HepG2 (cell line): ENCODE measurements around the gene CBX2. TPM values are rescaled to one million over a fixed set of nuclear protein-coding genes. Genes with fewer than 3 reads are reported as not detected.

ENCODE experiments used
- ARID2 ChIP-seq: sonication (generic); formaldehyde crosslinking; IDR thresholded peaks from 2 replicates; pipeline ENCODE4 v1.8.1; 2022; ENCODE audit warnings: mild to moderate bottlenecking, missing genetic modification reagents, borderline replicate concordance
- ATF1 ChIP-seq: IDR thresholded peaks from 2 replicates; pipeline ENCODE4 v1.6.1; 2016; ENCODE audit warnings: mild to moderate bottlenecking, control low read depth
- FOXA1 ChIP-seq, 2 experiments: fragments of 450-650 bp in 1 of 2; sonication (generic) in 1 of 2; formaldehyde crosslinking in 1 of 2; IDR thresholded peaks; 2 replicates each; pipeline versions ENCODE4 v1.4.0 to v1.6.1; 2016 to 2020; ENCODE audit warnings: missing genetic modification reagents in 1 of 2
- FOXM1 ChIP-seq: sonication (generic); formaldehyde crosslinking; IDR thresholded peaks from 2 replicates; pipeline ENCODE4 v1.5.0; 2020; ENCODE audit warnings: missing genetic modification reagents
- GTF2F1 ChIP-seq: fragments of 150-350 bp; IDR thresholded peaks from 2 replicates; pipeline ENCODE4 v1.6.1; 2014; ENCODE audit warnings: low read length
- HDAC1 ChIP-seq: sonication (generic); formaldehyde crosslinking; IDR thresholded peaks from 2 replicates; pipeline ENCODE4 v1.5.1; 2020; ENCODE audit warnings: mild to moderate bottlenecking, missing genetic modification reagents
- HOXA3 ChIP-seq: sonication (generic); formaldehyde crosslinking; IDR thresholded peaks from 2 replicates; pipeline ENCODE4 v1.5.0; 2020; ENCODE audit warnings: missing genetic modification reagents
- ISX ChIP-seq: sonication (generic); formaldehyde crosslinking; conservative IDR thresholded peaks from 2 replicates; pipeline ENCODE4 v1.5.0; 2020; ENCODE audit warnings: missing genetic modification reagents
- MATR3 ChIP-seq: sonication (generic); formaldehyde crosslinking; IDR thresholded peaks from 2 replicates; pipeline ENCODE4 v1.4.0; 2020; ENCODE audit warnings: missing genetic modification reagents
- MBD4 ChIP-seq: IDR thresholded peaks from 2 replicates; pipeline ENCODE4 v1.6.1; 2012; ENCODE audit warnings: low read length, inconsistent platforms, borderline replicate concordance
- MXI1 ChIP-seq: IDR thresholded peaks from 3 replicates; pipeline ENCODE4 v1.6.1; 2012; ENCODE audit warnings: low read depth, low read length, inconsistent platforms, borderline replicate concordance
- RAD21 ChIP-seq: fragments of 450-650 bp; formaldehyde crosslinking; IDR thresholded peaks from 2 replicates; pipeline ENCODE4 v1.5.0; 2020; ENCODE audit warnings: mild to moderate bottlenecking
- RAD51 ChIP-seq: fragments of 450-650 bp; IDR thresholded peaks from 2 replicates; pipeline ENCODE4 v1.6.1; 2016; ENCODE audit warnings: borderline replicate concordance
- ZBTB20 ChIP-seq: sonication (generic); formaldehyde crosslinking; IDR thresholded peaks from 2 replicates; pipeline ENCODE4 v1.8.1; 2023; ENCODE audit warnings: missing genetic modification reagents, low read depth, mild to moderate bottlenecking, borderline replicate concordance
- ZBTB42 ChIP-seq: sonication (generic); formaldehyde crosslinking; IDR thresholded peaks from 2 replicates; pipeline ENCODE4 v1.5.0; 2020; ENCODE audit warnings: mild to moderate bottlenecking, missing genetic modification reagents
- ZNF460 ChIP-seq: sonication (generic); formaldehyde crosslinking; IDR thresholded peaks from 2 replicates; pipeline ENCODE4 v1.5.1; 2020; ENCODE audit warnings: missing genetic modification reagents, mild to moderate bottlenecking, borderline replicate concordance
- ZNF501 ChIP-seq: sonication (generic); formaldehyde crosslinking; IDR thresholded peaks from 2 replicates; pipeline ENCODE4 v1.5.1; 2020; ENCODE audit warnings: mild to moderate bottlenecking, moderate library complexity, missing genetic modification reagents
- ZNF572 ChIP-seq: sonication (generic); formaldehyde crosslinking; IDR thresholded peaks from 2 replicates; pipeline ENCODE4 v1.5.1; 2020; ENCODE audit warnings: mild to moderate bottlenecking, missing genetic modification reagents
- ZNF615 ChIP-seq: sonication (generic); formaldehyde crosslinking; IDR thresholded peaks from 2 replicates; pipeline ENCODE4 v1.5.0; 2020; ENCODE audit warnings: mild to moderate bottlenecking, missing genetic modification reagents, borderline replicate concordance
- ZNF724P ChIP-seq: sonication (generic); formaldehyde crosslinking; IDR thresholded peaks from 2 replicates; pipeline ENCODE4 v1.8.0; 2022; ENCODE audit warnings: missing genetic modification reagents, borderline replicate concordance
- ZNF761 ChIP-seq: sonication (generic); formaldehyde crosslinking; conservative IDR thresholded peaks from 2 replicates; pipeline ENCODE4 v1.4.0; 2020; ENCODE audit warnings: mild to moderate bottlenecking, missing genetic modification reagents
- ZSCAN12 ChIP-seq: sonication (generic); formaldehyde crosslinking; IDR thresholded peaks from 2 replicates; pipeline ENCODE4 v1.9.0; 2021; ENCODE audit warnings: mild to moderate bottlenecking, missing genetic modification reagents
- polyA plus RNA-seq, 8 experiments: library from polyadenylated mRNA; depleted of rRNA in 3 of 8; stranded (reverse) in 7 of 8; unstranded in 1 of 8; fragments of >200 nt; fragmentation: Illumina TruSeq in 4 of 8; extraction: Trizol in 4 of 8; gene quantifications; 2 replicates each; pipeline versions ENCODE4 v1.2.1 to v1.2.3, GENCODE V29; 2011 to 2016; ENCODE audit warnings: low read depth in 4 of 8, missing spikeins in 1 of 8, mixed read lengths in 1 of 8; ENCODE audit not compliant: insufficient read depth in 1 of 8
- total RNA-seq, 5 experiments: library from RNA; depleted of rRNA; stranded (reverse); fragments of >200 nt; fragmentation: Illumina TruSeq; extraction: Trizol; gene quantifications; 2 replicates each; pipeline ENCODE4 v1.2.3, GENCODE V29; 2016; ENCODE audit warnings: low read depth in 1 of 5
- TF ChIP-seq, protein P1 (sequence below): sonication (generic); formaldehyde crosslinking; IDR thresholded peaks from 2 replicates; pipeline ENCODE4 v1.4.0; 2020; ENCODE audit warnings: missing genetic modification reagents
- TF ChIP-seq, protein P2 (sequence below): sonication (generic); formaldehyde crosslinking; IDR thresholded peaks from 2 replicates; pipeline ENCODE4 v1.5.0; 2020; ENCODE audit warnings: missing genetic modification reagents
- TF ChIP-seq, protein P3 (sequence below): sonication (generic); formaldehyde crosslinking; IDR thresholded peaks from 2 replicates; pipeline ENCODE4 v1.4.0; 2020; ENCODE audit warnings: missing genetic modification reagents, borderline replicate concordance

CBX2 gene
- total and polyA plus RNA-seq, 2 of the 13 experiments (the other 11 are each of a cell fraction or from before 2014, with no cell fraction given) = 14.5 to 31.1 TPM

DNA sequence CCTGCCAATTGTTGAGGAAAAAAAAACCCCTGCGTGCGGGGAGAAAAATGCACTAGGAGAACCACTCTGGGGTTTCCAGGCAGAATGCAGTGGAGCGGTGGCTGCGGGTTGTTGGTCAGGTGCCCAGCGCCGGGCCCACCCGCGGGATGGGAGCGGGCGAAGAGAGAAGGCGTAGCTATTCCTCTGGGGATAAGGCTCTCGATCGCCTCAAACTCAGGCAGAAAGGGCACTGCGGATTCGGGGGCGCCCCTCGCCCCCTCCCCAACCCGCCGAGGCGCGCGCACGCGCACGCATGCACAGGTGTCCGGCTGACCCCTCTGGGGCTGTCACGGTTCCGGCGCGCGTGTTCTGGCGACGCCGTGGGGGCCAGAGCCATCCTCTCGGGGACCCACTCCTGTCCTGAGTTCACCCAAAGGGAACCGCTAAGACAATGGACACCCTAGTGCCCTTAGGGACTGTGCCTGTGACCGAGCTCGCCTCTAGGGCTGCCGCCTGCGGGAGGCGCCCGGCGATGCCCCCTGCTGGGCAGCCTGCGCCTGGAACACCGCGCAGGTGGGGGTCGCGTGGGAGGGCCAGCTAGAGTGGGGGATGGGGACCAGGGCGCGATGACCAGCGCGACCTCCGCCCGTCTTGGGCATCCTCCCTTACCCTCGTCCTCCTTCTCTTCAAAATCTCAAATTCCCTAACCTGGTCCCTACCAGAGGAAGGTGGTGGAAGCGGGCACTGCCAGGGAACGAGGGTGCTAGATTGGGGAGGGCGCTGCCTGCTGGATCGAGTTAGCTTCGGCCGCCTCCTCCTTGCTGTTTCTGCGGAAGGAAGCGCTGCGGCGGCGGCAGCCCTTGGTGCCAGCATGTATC lies 33.3 kb downstream of the CBX2 start (continued):
- TF ChIP-seq ZNF724P (CRISPR knock-in tag) = 0 out of 2 replicates have a peak, but pooled peaks have one; percentile 77
- TF ChIP-seq FOXM1 (CRISPR knock-in tag) = no peak
- TF ChIP-seq HDAC1 = peak; percentile 93
- no peak for TF ChIP-seq ISX (CRISPR knock-in tag)
- TF ChIP-seq ZNF501 (CRISPR knock-in tag) = peak; percentile 86
- TF ChIP-seq, protein P1, sequence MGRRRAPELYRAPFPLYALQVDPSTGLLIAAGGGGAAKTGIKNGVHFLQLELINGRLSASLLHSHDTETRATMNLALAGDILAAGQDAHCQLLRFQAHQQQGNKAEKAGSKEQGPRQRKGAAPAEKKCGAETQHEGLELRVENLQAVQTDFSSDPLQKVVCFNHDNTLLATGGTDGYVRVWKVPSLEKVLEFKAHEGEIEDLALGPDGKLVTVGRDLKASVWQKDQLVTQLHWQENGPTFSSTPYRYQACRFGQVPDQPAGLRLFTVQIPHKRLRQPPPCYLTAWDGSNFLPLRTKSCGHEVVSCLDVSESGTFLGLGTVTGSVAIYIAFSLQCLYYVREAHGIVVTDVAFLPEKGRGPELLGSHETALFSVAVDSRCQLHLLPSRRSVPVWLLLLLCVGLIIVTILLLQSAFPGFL (CRISPR knock-in tag) = no peak
- TF ChIP-seq ZSCAN12 (CRISPR knock-in tag) = no peak
- TF ChIP-seq MBD4 = no peak
- peak; percentile 69 for TF ChIP-seq ZBTB20 (CRISPR knock-in tag)
- TF ChIP-seq, protein P2, sequence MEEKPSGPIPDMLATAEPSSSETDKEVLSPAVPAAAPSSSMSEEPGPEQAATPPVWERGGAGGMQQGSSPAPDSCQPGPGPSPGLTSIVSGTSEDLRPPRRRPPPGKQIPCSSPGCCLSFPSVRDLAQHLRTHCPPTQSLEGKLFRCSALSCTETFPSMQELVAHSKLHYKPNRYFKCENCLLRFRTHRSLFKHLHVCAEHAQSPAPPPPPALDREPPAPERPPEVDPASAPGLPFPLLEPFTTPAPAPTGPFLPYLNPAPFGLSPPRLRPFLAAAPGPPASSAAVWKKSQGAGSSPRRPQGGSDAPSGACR (CRISPR knock-in tag) = peak; percentile 85
- no peak for TF ChIP-seq MATR3
- TF ChIP-seq, protein P3, sequence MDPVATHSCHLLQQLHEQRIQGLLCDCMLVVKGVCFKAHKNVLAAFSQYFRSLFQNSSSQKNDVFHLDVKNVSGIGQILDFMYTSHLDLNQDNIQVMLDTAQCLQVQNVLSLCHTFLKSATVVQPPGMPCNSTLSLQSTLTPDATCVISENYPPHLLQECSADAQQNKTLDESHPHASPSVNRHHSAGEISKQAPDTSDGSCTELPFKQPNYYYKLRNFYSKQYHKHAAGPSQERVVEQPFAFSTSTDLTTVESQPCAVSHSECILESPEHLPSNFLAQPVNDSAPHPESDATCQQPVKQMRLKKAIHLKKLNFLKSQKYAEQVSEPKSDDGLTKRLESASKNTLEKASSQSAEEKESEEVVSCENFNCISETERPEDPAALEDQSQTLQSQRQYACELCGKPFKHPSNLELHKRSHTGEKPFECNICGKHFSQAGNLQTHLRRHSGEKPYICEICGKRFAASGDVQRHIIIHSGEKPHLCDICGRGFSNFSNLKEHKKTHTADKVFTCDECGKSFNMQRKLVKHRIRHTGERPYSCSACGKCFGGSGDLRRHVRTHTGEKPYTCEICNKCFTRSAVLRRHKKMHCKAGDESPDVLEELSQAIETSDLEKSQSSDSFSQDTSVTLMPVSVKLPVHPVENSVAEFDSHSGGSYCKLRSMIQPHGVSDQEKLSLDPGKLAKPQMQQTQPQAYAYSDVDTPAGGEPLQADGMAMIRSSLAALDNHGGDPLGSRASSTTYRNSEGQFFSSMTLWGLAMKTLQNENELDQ (CRISPR knock-in tag) = no peak
- TF ChIP-seq ZNF572 (CRISPR knock-in tag) = no peak
- no peak for TF ChIP-seq RAD51
- peak; percentile 92 for TF ChIP-seq RAD21 (CRISPR knock-in tag)
- TF ChIP-seq FOXA1 (IDR thresholded peaks at IDR 0.05) = no peak
- TF ChIP-seq FOXA1 (CRISPR knock-in tag; IDR thresholded peaks at IDR 0.05) = no peak
- TF ChIP-seq HOXA3 (CRISPR knock-in tag) = peak; percentile 85
- no peak for TF ChIP-seq GTF2F1
- TF ChIP-seq ATF1 (CRISPR knock-in tag) = no peak
- no peak for TF ChIP-seq ZNF460 (CRISPR knock-in tag)
- no peak for TF ChIP-seq ARID2
- peak; percentile 83; the same call in 1 of the 2 replicates for TF ChIP-seq ZNF761 (CRISPR knock-in tag)
- peak; percentile 57; the same call in 1 of the 2 replicates for TF ChIP-seq ZNF615 (CRISPR knock-in tag)
- TF ChIP-seq MXI1 = no peak
- TF ChIP-seq ZBTB42 = no peak
